GM12891 (cell line): ENCODE results near the gene ARPC3.
"Not testable (repeated sequence)": the region's sequence is repeated elsewhere in the genome, so short reads cannot be mapped to it uniquely, and the experiment has no call there.

ENCODE experiments used
- DNase-seq: peaks from one replicate; pipeline ENCODE4 v3.0.0; 2011; ENCODE audit warnings: low spot score; ENCODE audit not compliant: insufficient read length
- FAIRE-seq: peaks from 2 replicates; lab custom pipeline; 2011; peaks lifted over from hg19 to GRCh38; lab: Jason Lieb, UNC
- PAX5 ChIP-seq: IDR thresholded peaks from 2 replicates; pipeline ENCODE4 v1.6.1; 2011; ENCODE audit warnings: low read length, moderate library complexity, mild to moderate bottlenecking; ENCODE audit not compliant: insufficient read depth, severe bottlenecking
- POLR2A ChIP-seq: IDR thresholded peaks from 2 replicates; pipeline ENCODE4 v1.6.1; 2011; ENCODE audit warnings: low read depth, low read length, control low read depth
- POLR2AphosphoS5 ChIP-seq: IDR thresholded peaks from 2 replicates; pipeline ENCODE4 v1.6.1; 2011; ENCODE audit warnings: low read depth, low read length, control low read depth
- POU2F2 ChIP-seq: IDR thresholded peaks from 2 replicates; pipeline ENCODE4 v1.6.1; 2011; ENCODE audit warnings: low read depth, mild to moderate bottlenecking, control low read depth, low read length, moderate library complexity
- SPI1 ChIP-seq: IDR thresholded peaks from 2 replicates; pipeline ENCODE4 v1.6.1; 2011; ENCODE audit warnings: low read depth, low read length, control low read depth
- TAF1 ChIP-seq: IDR thresholded peaks from 2 replicates; pipeline ENCODE4 v1.6.1; 2011; ENCODE audit warnings: low read depth, low read length, control low read depth

ARPC3 gene

GRCh38 chr12:110458756-110459155, 8.6 kb upstream of the ARPC3 start:
- no peak for TF ChIP-seq TAF1
- no peak for TF ChIP-seq PAX5
- no peak for TF ChIP-seq POLR2AphosphoS5
- TF ChIP-seq POLR2A, result no peak
- no peak for TF ChIP-seq SPI1
- no peak for TF ChIP-seq POU2F2
- no peak for FAIRE-seq
- DNase-seq, result no peak

- TF ChIP-seq PAX5, result no peak
- no peak for TF ChIP-seq TAF1
- TF ChIP-seq POU2F2, result no peak
- TF ChIP-seq POLR2A, result no peak
- no peak for TF ChIP-seq SPI1
- TF ChIP-seq POLR2AphosphoS5, result no peak
- FAIRE-seq (no peak), DNase-seq (no peak)
Observed at GRCh38 chr12:110453569-110454296, 3.6 kb upstream of the ARPC3 start.

- no peak for TF ChIP-seq POU2F2
- FAIRE-seq (no peak), DNase-seq (no peak)
Observed at GRCh38 chr12:110451263-110451662, 1.1 kb upstream of the ARPC3 start.

GRCh38 chr12:110444455-110444854, 5.7 kb downstream of the ARPC3 start:
- TF ChIP-seq PAX5, result no peak
- TF ChIP-seq TAF1, result no peak
- TF ChIP-seq POU2F2, result no peak
- TF ChIP-seq POLR2A, result no peak
- no peak for TF ChIP-seq SPI1
- TF ChIP-seq POLR2AphosphoS5, result no peak
- DNase-seq (no peak), FAIRE-seq (no peak)

GRCh38 chr12:110436231-110436630, 13.9 kb downstream of the ARPC3 start:
- DNase-seq (no peak), FAIRE-seq (no peak)
- TF ChIP-seq PAX5, result no peak
- TF ChIP-seq SPI1, result no peak
- TF ChIP-seq POLR2A, result no peak
- TF ChIP-seq TAF1, result no peak
- TF ChIP-seq POU2F2, result no peak
- no peak for TF ChIP-seq POLR2AphosphoS5

- no peak for TF ChIP-seq POU2F2
- no peak for TF ChIP-seq PAX5
- TF ChIP-seq TAF1, result no peak
- no peak for TF ChIP-seq POLR2A
- TF ChIP-seq SPI1, result no peak
- no peak for TF ChIP-seq POLR2AphosphoS5
- FAIRE-seq (no peak), DNase-seq (no peak)
Observed at GRCh38 chr12:110431957-110432587, 18.1 kb downstream of the ARPC3 start.

GRCh38 chr12:110429676-110430075, 20.5 kb downstream of the ARPC3 start:
- DNase-seq, FAIRE-seq: not testable (repeated sequence)

GRCh38 chr12:110426406-110426805, 23.7 kb downstream of the ARPC3 start:
- DNase-seq (no peak), FAIRE-seq (no peak)
- TF ChIP-seq TAF1 (no peak), SPI1 (no peak), POLR2A (no peak), POLR2AphosphoS5 (no peak), POU2F2 (no peak), PAX5 (no peak)

- FAIRE-seq, result no peak
- DNase-seq, result no peak
- TF ChIP-seq TAF1 (no peak), POLR2AphosphoS5 (no peak), POU2F2 (no peak), SPI1 (no peak), POLR2A (no peak), PAX5 (no peak)
Observed at GRCh38 chr12:110424237-110424636, 25.9 kb downstream of the ARPC3 start.

- TF ChIP-seq POLR2AphosphoS5 (no peak), PAX5 (no peak)
- no peak for DNase-seq
- no peak for FAIRE-seq
Observed at GRCh38 chr12:110421701-110422100, 28.4 kb downstream of the ARPC3 start.
